OCI-M1 (cell line): Measurements from ENCODE around the gene DPH1.
A peak's percentile ranks its signal among the peaks of the same experiment; 100 is the strongest.

Experiments used
- DNase-seq: peaks from one replicate; lab custom pipeline; 2025; lab: John Stamatoyannopoulos, UW

Gene DPH1

DNA sequence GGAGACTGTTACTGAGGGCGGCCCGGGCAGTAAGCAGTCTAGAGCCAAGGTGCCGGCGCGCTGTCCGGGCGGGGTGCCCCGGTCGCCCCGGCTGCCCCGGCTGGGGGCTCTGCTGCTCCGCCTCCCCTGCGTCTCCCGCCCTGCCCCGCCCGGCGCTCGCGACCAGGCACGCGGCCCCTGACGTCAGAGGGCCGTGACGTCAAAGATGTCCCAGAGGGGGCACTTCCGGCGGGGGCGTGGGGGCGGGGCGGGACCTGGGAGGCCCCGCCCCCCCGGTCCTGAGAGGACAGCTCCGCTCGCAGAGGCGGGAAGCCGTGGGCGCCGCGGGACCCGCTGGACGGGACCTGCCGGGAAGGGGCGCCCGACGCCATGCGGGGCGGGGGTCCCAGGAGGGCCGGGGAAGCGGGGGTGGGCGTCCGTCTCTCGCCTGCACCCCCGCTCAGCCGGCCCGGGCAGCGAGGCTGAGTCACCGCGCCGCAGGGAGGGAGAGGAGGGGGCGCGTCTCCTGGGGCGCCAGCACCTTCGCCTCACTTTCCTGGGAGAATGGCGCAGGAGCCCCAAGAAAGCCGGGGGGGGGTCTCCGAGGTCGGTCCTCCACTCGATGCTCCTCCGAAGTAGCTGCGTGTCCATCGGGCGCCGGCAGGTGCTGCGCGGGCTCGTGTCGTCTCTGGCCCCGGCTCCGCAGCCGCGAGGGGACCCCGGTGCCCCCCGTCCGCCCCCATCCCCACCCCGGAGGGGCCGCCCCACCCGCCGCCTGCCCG is 20.5 kb downstream of the DPH1 start:
- DNase-seq, result peak; percentile 75

DNA sequence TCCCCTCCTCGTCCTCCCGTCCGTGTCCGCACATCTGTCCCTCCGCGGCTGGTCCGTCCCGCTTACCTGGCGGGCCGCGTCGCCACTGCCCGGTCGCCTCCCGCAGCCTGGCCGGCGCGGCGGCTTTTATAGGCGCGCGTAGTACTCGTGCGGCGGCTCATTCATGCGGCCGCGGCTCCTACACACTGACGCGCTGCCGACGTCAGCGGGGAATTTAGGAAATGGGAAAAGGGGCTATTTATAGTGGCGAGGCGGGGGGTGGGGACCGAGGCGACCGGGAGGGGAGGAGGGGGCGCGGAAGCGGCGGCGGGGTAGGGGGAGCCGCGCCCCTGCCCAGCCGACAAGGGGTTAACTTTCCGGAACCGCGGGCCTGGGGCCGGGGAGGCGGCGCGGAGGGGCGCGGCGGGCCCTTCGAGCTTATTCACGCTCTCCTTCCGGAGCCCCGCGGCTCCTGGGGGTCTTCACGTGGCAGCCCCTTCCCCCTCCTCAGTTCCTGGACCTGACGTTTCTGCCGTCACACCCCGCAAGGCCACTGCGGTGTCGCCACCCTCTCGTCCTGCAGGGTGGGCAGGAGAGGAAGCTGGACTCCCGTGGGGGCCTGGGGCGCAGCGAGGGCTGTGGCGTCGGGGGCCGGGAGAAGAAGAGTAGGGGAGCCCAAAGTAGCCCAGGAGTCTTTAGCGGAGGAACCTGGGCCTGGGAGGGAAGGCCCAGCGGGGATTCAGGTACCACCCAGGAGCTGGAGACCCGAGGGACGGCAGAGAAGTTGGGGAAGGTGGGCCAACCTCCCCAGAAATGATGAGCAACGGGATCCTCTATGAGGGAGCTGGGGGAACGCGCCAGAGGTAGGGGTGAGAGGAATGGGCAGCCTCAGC is 21.3 kb downstream of the DPH1 start:
- DNase-seq, result no peak

DNA sequence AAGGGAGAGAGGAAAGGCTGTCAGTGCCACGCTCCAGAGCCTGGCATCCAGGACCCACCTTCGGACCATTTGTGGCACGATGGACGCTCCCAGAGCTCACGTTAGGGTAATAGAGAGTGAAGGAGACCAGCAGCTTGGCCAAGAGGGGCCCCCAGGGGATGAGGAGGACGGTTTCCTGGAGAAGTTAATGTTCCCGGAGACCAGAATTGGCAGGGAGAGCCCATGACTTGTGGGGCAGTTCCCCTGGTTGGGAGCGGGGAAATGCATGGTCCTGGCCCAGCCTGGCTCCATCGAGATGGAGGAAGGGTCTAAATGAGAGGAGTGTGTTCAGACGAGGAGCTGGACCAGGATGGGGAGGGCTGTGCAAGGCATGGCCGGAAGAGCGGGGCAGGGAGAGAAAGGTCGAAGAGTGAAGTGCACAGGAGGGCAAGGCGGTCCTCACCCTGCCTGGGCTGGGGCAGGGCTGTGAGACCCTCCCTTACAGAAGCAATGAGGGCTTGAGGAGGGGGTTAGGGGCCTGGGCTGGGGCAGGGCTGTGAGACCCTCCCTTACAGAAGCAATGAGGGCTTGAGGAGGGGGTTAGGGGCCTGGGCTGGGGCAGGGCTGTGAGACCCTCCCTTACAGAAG is 22.1 kb downstream of the DPH1 start:
- DNase-seq, result no peak

DNA sequence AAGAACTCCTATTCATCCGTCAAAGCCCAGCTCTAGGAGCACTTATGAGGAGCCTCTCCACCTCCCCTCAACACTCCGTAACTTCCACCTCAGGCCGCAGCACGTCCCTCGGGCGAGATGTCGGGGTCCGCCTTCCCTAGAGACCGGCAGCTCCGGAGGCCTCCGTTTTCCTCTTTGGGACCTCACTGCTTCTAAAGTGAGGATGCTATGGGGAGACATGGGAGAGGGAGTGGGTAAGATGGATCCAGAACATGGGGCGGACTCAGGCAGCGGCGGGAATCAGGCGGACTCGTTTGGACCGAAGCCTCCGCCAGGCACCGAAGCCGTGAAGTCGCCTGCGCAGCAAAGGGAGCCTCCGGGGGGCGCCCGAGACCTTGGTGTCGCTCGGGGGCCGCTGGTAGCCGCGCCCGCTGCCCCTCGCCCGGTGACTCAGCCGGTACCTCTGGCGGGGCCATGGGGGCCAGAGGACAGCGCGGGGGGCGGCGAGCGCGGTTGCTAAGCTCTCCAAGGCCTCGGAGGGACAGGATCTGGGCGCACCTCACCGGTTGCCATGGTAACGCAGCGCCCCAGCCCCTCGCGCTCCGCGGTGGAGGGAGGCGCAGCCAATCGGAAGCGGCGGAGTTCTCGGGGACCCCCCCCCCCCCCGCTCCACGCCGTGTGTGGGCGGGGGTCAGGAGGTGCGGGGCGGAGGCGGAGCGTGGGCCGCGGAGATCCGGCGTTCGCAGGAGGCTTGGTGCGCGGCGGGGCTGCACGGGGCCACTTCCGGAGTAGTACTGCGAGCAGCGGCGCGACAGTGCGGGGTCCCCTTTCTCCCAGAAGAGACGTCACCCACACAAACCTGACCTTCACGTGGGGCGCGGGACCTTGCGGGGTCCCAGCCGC is 23.7 kb downstream of the DPH1 start:
- peak; percentile 70 for DNase-seq

DNA sequence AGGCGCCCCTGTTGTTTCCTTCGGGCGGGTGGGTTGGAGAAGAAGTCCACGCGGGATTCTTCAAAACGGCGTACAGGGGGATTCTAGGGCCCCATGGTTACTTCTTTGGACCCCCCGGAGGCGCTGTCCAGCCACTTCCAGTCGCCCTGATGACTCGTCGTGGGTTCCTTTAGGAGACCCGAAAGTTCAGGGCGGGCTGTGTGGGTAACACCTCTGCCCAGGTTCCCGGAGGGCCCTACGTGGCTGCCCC is 24.2 kb downstream of the DPH1 start:
- DNase-seq, result no peak

DNA sequence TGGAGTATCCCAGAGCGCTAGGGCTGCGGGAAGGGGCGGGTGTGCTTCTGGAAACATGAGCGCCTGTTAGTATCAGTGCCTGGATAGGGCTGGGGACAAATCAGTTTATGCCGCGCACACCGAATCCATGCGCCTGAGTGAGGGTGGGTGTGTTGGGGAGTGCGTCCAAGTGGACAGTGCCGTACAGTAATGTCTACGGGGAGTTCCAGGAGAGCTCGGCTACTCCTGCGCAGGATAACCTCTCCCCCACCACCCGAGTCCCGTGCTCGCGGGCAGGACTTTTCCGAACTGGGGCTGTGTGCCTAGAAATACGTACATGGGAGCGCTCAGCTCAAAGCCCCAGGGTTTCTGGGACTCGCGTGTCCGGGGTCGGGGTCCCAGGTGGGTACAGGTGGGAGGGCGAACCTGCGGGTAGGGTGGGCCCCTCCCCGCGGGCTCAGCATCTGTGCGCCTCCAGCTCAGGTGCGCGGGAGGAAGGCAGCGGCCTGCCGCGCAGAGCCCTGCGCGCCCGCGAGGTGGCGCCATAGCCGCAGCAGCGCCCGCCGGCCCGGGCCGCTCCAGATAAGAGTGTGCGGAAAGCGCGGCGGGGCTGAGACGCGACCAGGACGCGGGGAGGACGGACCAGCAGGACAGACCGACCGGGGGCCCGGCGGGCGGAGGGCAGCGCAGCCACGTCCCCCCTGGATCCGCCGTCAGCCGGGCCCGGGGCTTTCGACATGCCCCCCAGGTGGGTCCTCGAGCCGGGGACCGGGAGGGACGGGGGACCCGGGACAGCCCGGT is 24.7 kb downstream of the DPH1 start, which contains the start of gene HIC1:
Gene HIC1 (plus strand): TSS at position 592 of the 780 bp plus-strand sequence. CDS start 1,588 bp downstream, outside the sequence.
- DNase-seq, result peak; percentile 80

DNA sequence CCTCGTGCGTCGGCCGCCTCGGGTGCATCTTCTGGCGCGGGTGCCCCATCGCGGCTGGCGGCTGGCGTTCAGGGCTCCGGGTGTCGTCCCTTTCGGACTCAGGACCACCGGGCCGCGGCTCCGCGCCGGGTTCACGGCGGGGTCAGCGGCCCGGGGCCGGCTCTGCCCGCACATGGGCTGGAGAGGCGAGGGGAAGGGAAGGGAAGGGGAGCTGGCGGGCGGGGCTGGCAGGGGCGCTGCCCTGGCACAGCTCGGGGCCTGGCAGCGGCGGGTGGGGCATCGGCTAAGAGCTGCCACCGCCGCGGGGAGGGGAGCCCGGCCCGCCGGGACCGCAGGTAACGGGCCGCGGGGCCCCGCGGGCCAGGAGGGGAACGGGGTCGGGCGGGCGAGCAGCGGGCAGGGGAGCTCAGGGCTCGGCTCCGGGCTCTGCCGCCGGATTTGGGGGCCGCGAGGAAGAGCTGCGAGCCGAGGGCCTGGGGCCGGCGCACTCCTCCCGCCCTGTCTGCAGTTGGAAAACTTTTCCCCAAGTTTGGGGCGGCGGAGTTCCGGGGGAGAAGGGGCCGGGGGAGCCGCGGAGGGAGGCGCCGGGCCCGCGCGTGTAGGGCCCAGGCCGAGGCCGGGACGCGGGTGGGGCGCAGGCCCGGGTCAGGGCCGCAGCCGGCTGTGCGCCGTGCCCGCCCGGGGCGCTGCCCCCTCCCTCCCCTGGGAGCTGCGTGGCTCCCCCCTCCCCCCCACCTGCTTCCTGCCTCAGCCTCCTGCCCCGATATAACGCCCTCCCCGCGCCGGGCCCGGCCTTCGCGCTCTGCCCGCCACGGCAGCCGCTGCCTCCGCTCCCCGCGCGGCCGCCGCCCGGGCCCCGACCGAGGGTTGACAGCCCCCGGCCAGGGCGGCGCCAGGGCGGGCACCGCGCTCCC is 25.6 kb downstream of the DPH1 start:
- DNase-seq, result no peak

DNA sequence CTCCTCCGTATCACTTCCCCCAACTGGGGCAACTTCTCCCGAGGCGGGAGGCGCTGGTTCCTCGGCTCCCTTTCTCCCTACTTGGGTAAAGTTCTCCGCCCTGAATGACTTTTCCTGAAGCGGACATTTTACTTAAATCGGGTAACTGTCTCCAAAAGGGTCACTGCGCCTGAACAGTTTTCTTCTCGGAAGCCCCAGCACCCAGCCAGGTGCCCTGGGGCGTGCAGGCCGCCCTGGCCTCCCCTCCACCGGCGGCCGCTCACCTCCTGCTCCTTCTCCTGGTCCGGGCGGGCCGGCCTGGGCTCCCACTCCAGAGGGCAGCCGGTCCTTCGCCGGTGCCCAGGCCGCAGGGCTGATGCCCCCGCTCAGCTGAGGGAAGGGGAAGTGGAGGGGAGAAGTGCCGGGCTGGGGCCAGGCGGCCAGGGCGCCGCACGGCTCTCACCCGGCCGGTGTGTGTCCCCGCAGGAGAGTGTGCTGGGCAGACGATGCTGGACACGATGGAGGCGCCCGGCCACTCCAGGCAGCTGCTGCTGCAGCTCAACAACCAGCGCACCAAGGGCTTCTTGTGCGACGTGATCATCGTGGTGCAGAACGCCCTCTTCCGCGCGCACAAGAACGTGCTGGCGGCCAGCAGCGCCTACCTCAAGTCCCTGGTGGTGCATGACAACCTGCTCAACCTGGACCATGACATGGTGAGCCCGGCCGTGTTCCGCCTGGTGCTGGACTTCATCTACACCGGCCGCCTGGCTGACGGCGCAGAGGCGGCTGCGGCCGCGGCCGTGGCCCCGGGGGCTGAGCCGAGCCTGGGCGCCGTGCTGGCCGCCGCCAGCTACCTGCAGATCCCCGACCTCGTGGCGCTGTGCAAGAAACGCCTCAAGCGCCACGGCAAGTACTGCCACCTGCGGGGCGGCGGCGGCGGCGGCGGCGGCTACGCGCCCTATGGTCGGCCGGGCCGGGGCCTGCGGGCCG is 26.5 kb downstream of the DPH1 start:
- no peak for DNase-seq

DNA sequence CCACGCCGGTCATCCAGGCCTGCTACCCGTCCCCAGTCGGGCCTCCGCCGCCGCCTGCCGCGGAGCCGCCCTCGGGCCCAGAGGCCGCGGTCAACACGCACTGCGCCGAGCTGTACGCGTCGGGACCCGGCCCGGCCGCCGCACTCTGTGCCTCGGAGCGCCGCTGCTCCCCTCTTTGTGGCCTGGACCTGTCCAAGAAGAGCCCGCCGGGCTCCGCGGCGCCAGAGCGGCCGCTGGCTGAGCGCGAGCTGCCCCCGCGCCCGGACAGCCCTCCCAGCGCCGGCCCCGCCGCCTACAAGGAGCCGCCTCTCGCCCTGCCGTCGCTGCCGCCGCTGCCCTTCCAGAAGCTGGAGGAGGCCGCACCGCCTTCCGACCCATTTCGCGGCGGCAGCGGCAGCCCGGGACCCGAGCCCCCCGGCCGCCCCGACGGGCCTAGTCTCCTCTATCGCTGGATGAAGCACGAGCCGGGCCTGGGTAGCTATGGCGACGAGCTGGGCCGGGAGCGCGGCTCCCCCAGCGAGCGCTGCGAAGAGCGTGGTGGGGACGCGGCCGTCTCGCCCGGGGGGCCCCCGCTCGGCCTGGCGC is 27.3 kb downstream of the DPH1 start:
- DNase-seq, result no peak

DNA sequence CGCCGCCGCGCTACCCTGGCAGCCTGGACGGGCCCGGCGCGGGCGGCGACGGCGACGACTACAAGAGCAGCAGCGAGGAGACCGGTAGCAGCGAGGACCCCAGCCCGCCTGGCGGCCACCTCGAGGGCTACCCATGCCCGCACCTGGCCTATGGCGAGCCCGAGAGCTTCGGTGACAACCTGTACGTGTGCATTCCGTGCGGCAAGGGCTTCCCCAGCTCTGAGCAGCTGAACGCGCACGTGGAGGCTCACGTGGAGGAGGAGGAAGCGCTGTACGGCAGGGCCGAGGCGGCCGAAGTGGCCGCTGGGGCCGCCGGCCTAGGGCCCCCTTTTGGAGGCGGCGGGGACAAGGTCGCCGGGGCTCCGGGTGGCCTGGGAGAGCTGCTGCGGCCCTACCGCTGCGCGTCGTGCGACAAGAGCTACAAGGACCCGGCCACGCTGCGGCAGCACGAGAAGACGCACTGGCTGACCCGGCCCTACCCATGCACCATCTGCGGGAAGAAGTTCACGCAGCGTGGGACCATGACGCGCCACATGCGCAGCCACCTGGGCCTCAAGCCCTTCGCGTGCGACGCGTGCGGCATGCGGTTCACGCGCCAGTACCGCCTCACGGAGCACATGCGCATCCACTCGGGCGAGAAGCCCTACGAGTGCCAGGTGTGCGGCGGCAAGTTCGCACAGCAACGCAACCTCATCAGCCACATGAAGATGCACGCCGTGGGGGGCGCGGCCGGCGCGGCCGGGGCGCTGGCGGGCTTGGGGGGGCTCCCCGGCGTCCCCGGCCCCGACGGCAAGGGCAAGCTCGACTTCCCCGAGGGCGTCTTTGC is 28.0 kb downstream of the DPH1 start:
- DNase-seq, result no peak

DNA sequence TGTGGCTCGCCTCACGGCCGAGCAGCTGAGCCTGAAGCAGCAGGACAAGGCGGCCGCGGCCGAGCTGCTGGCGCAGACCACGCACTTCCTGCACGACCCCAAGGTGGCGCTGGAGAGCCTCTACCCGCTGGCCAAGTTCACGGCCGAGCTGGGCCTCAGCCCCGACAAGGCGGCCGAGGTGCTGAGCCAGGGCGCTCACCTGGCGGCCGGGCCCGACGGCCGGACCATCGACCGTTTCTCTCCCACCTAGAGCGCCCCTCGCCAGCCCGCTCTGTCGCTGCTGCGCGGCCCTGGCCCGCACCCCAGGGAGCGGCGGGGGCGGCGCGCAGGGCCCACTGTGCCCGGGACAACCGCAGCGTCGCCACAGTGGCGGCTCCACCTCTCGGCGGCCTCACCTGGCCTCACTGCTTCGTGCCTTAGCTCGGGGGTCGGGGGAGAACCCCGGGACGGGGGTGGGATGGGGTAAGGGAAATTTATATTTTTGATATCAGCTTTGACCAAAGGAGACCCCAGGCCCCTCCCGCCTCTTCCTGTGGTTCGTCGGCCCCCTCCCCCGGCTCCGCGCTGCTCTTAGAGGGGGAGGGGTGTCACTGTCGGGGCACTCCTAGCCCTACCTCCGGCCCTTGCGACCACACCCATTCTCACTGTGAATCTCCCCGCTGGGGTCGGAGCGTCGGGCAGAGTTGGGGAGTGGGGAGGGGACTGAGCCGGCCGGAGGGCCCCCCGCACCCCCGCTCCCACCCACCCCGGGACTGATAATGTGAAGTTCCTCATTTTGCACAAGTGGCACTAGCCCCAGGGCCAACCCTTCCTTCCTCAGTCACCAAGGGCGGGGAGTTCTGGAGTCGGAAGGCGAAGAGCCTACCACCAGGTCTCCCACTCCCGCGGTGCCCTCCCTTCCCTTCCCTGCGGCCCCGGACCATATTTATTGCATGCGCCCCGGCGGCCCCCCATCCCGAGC is 28.9 kb downstream of the DPH1 start:
- DNase-seq, result peak; percentile 89

DNA sequence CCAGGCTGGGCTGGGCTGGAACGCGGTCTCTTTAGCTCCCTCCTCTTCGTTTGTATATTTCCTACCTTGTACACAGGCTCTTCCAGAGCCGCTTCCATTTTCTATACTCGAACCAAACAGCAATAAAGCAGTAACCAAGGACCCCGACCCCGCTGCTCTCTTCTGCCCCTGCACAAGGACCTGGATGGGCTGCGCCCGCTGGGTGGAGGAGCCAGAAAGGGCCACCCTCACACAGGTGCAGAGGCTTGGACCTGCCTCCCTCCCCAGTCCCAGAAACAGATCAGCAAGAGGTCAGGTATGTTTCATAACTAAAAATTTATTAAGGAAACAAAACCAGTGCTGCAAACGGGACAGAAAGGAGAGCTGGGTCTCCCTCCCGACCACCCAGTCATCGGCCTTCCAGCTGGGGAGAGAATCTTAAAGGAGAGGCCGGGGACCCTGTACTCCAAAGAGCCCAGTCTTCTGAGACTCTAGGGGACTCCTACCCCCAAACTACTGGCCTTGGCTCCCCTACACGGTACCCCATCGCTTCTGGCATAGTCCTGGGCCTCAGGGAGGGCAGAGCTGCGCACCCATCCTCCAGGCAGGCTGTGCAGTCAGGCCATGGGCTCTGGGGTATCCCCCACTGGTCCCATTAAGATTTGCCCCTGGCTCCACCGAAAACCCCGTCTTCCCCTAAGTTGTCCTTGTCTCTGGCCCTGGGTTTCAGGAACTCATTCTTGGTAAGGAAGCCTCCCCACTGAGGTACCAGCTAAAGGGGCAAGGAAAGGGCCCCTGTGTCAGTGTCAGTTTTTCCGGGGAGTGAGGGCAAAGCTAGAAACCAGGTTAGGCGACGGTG is 29.8 kb downstream of the DPH1 start:
- no peak for DNase-seq

DNA sequence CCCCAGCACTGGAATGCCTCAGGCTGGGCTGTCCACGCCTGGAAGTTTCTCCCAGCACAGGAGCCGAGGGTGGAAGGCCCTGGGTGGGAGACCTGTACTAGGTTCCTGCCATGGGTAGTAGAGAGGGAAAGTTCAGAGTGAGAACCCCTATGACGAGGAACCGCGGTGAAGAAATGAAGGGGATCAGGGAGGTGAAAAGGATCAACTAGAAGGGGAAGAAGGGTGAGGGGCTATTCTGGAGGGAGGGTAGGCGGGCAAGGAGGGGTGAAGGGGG is 30.4 kb downstream of the DPH1 start:
- DNase-seq, result no peak

DNA sequence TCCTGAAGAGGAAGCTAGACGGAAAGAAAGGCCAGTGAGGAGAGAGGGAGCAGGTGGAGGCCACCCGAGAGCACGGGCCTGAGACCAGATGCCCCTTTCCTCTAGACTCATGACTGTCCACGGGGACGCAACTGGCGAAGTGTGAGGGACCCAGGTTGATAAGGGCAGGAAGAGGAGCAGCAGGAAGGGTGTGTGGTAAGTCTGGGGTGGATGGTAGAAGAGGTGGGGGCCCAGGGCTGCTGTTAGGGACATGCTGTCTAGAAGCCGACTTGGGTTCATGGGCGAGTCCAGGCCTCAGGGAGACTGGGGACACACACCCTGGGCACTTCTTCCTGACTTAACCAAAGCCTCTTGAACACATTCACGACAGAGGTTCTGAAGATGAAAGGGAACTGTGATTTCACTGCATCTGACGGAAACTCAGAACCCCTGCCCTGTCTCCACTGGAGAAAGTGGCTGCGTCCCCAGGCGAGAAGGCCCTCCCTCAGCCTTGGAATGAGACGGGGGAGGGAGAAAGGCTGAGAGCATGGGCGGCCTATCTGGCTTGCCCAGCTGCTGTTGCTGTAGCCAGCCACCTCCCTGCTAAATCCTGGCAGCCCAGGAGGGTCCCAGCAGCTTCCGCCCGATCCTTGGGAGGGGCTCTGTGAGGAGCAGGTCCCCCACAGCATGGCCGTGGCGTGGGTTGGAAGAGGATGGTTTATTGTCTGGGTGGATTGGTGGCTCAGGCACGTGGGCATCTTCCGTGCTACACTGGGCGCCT is 30.9 kb downstream of the DPH1 start:
- DNase-seq, result no peak

DNA sequence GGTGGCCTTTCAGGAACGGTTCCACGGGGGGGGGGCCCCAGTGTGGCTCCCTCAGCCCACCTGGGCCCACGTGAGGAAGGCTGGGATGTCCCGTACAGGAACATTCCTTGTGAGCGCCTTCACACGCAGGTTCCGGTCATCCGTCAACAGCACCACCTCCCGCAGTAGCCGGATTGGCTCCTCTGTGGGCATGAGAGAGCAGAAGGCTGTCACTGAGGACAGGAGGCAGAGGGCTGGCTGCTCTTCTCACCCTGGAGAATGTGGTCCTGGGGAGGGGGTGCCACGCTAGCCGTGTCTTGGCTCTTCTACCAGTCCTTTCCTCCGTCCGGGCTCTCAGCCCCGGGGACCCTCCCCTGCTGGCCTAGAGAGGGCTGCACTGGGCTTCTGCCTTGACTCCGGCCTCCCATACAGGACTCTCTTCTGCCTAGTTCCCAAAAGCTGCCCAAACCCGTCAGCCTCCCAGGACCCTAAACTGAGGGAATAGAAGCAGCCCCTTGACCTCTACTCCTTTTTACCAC is 31.5 kb downstream of the DPH1 start:
- DNase-seq, result no peak
